SK-N-SH (cell line): Measurements from ENCODE around the gene MAGEF1. TPM values are rescaled to one million over a fixed set of nuclear protein-coding genes. Genes with fewer than 3 reads are reported as not detected.

Experiments
- CTCF ChIA-PET: fragments of 300-600, 350-600 bp; formaldehyde crosslinking; extraction: SDS; loops from one replicate; lab custom pipeline; 2021; lab: Yijun Ruan, JAX
- POLR2A ChIA-PET: fragments of 350-600 bp; sonication (Branson Sonifier 250); formaldehyde crosslinking; extraction: SDS; loops from one replicate; lab custom pipeline; 2020; ENCODE audit warnings: antibody characterized with exemption, inconsistent platforms; lab: Yijun Ruan, JAX
- DNase-seq: peaks from one replicate; pipeline ENCODE4 v3.0.0; 2012
- H2AFZ ChIP-seq: fragments of 200-600 bp; sonication (generic); 2 replicates; pipeline ENCODE4 v1.8.1; 2016; ENCODE audit warnings: antibody characterized with exemption, mild to moderate bottlenecking, low read depth
- H3F3A ChIP-seq: fragments of 200-600 bp; sonication (generic); replicated peaks from 2 replicates; pipeline ENCODE3; 2016; ENCODE audit warnings: antibody characterized with exemption, mild to moderate bottlenecking; ENCODE audit not compliant: insufficient read depth
- H3K27ac ChIP-seq, 2 experiments: fragments of 200-500 bp in 1 of 2; fragments of 200-600 bp in 1 of 2; sonication (Bioruptor generic) in 1 of 2; sonication (generic), shearing (Covaris generic) in 1 of 2; 2 replicates each; pipeline versions ENCODE4 v1.5.1 to v1.6.1; 2014 to 2016; ENCODE audit warnings: low read depth in 2 of 2, inconsistent platforms in 1 of 2, low read length in 1 of 2, mild to moderate bottlenecking in 1 of 2, mixed read lengths in 1 of 2
- H3K27me3 ChIP-seq: fragments of 200-600 bp; sonication (generic), shearing (Covaris generic); 2 replicates; pipeline ENCODE4 v1.6.1; 2016; ENCODE audit warnings: mixed run types; ENCODE audit not compliant: insufficient read depth
- H3K36me3 ChIP-seq, 2 experiments: fragments of 200-500 bp in 1 of 2; fragments of 200-600 bp in 1 of 2; sonication (Bioruptor generic) in 1 of 2; sonication (generic) in 1 of 2; replicated peaks in 1 of 2; 2 replicates each; pipeline versions ENCODE3 to v1.5.1; 2014 to 2016; ENCODE audit warnings: low read length in 1 of 2, mild to moderate bottlenecking in 1 of 2; ENCODE audit not compliant: insufficient read depth in 2 of 2, control insufficient read depth in 1 of 2
- H3K4me1 ChIP-seq, 2 experiments: fragments of 200-500 bp in 1 of 2; fragments of 200-600 bp in 1 of 2; sonication (Bioruptor generic) in 1 of 2; sonication (generic), shearing (Covaris generic) in 1 of 2; 2 replicates each; pipeline versions ENCODE4 v1.5.1 to v1.6.1; 2014 to 2016; ENCODE audit warnings: low read depth in 1 of 2, low read length in 1 of 2, mixed run types in 1 of 2; ENCODE audit not compliant: insufficient read depth in 2 of 2, control insufficient read depth in 1 of 2
- H3K4me2 ChIP-seq: fragments of 200-600 bp; sonication (generic), shearing (Covaris generic); 2 replicates; pipeline ENCODE4 v1.6.1; 2017; ENCODE audit warnings: mixed run types
- H3K4me3 ChIP-seq, 2 experiments: fragments of 200-500 bp in 1 of 2; fragments of 200-600 bp in 1 of 2; sonication (Bioruptor generic) in 1 of 2; sonication (generic), shearing (Covaris generic) in 1 of 2; 2 replicates each; pipeline versions ENCODE4 v1.5.1 to v1.8.1; 2014 to 2016; ENCODE audit warnings: low read depth in 2 of 2, inconsistent platforms in 1 of 2, low read length in 1 of 2, mild to moderate bottlenecking in 1 of 2, mixed read lengths in 1 of 2, moderate library complexity in 1 of 2
- H3K79me2 ChIP-seq: fragments of 200-600 bp; sonication (generic); 2 replicates; pipeline ENCODE4 v1.8.1; 2017; ENCODE audit warnings: mild to moderate bottlenecking; ENCODE audit not compliant: insufficient read depth
- H3K9ac ChIP-seq: fragments of 200-600 bp; sonication (generic); 2 replicates; pipeline ENCODE4 v1.6.1; 2017; ENCODE audit warnings: mixed run types
- H3K9me2 ChIP-seq: fragments of 200-600 bp; sonication (generic); 2 replicates; pipeline ENCODE4 v1.6.1; 2017; ENCODE audit warnings: mixed run types
- H3K9me3 ChIP-seq: fragments of 200-600 bp; sonication (generic); 2 replicates; pipeline ENCODE4 v1.6.1; 2017; ENCODE audit warnings: mixed run types, mild to moderate bottlenecking, moderate library complexity
- H4K20me1 ChIP-seq: fragments of 200-600 bp; sonication (generic); 2 replicates; pipeline ENCODE4 v1.6.1; 2017; ENCODE audit warnings: mild to moderate bottlenecking, mixed run types; ENCODE audit not compliant: insufficient read depth
- CTCF ChIP-seq: fragments of 200-600 bp; sonication (generic); IDR thresholded peaks from 2 replicates; pipeline ENCODE4 v1.6.1; 2017; ENCODE audit warnings: antibody characterized with exemption, mild to moderate bottlenecking, moderate library complexity
- ELF1 ChIP-seq: IDR thresholded peaks from 2 replicates; pipeline ENCODE4 v1.4.0; 2012
- FOSL2 ChIP-seq: IDR thresholded peaks from 2 replicates; pipeline ENCODE4 v1.4.0; 2012; ENCODE audit warnings: low read depth, mild to moderate bottlenecking, moderate library complexity, borderline replicate concordance
- FOXJ3 ChIP-seq: sonication (generic); formaldehyde crosslinking; IDR thresholded peaks from 2 replicates; pipeline ENCODE4 v1.5.1; 2020; ENCODE audit warnings: mild to moderate bottlenecking, missing genetic modification reagents
- GABPA ChIP-seq: IDR thresholded peaks from 2 replicates; pipeline ENCODE4 v1.4.0; 2012; ENCODE audit warnings: low read depth, mild to moderate bottlenecking
- GATA2 ChIP-seq: sonication (generic); formaldehyde crosslinking; IDR thresholded peaks from 2 replicates; pipeline ENCODE4 v1.5.0; 2020; ENCODE audit warnings: mild to moderate bottlenecking, missing genetic modification reagents
- JUND ChIP-seq: IDR thresholded peaks from 2 replicates; pipeline ENCODE4 v1.4.0; 2012
- MAX ChIP-seq: IDR thresholded peaks from 2 replicates; pipeline ENCODE4 v1.4.0; 2012; ENCODE audit warnings: low read depth
- MEF2A ChIP-seq: IDR thresholded peaks from 2 replicates; pipeline ENCODE4 v1.4.0; 2012; ENCODE audit warnings: low read depth, borderline replicate concordance
- MXI1 ChIP-seq: IDR thresholded peaks from 2 replicates; pipeline ENCODE4 v1.6.1; 2012; ENCODE audit warnings: mild to moderate bottlenecking, low read depth, low read length, improper control_type of control experiment
- NRF1 ChIP-seq: IDR thresholded peaks from 2 replicates; pipeline ENCODE4 v1.6.1; 2012; ENCODE audit warnings: low read depth, mild to moderate bottlenecking, low read length
- PBX3 ChIP-seq: IDR thresholded peaks from 2 replicates; pipeline ENCODE4; 2012
- POLR2AphosphoS5 ChIP-seq: IDR thresholded peaks from 2 replicates; pipeline ENCODE4 v1.6.1; 2012; ENCODE audit warnings: low read depth, low read length
- RAD21 ChIP-seq: IDR thresholded peaks from 2 replicates; pipeline ENCODE4 v1.6.1; 2012; ENCODE audit warnings: mild to moderate bottlenecking, low read length
- RCOR1 ChIP-seq: fragments of 150-350 bp; IDR thresholded peaks from 2 replicates; pipeline ENCODE4 v1.6.1; 2017; ENCODE audit warnings: antibody characterized with exemption, low read length
- REST ChIP-seq: IDR thresholded peaks from 2 replicates; pipeline ENCODE4 v1.6.1; 2012; ENCODE audit warnings: mild to moderate bottlenecking, low read depth, low read length, moderate library complexity
- SMC3 ChIP-seq: IDR thresholded peaks from 2 replicates; pipeline ENCODE4 v1.6.1; 2012; ENCODE audit warnings: low read depth, low read length, improper control_type of control experiment
- USF1 ChIP-seq: IDR thresholded peaks from 2 replicates; pipeline ENCODE4 v1.4.0; 2012; ENCODE audit warnings: low read depth, borderline replicate concordance
- YY1 ChIP-seq: IDR thresholded peaks from 2 replicates; pipeline ENCODE4 v1.4.0; 2012; ENCODE audit warnings: low read depth, mild to moderate bottlenecking
- ZBTB33 ChIP-seq: IDR thresholded peaks from 2 replicates; pipeline ENCODE4 v1.4.0; 2012; ENCODE audit warnings: low read depth, borderline replicate concordance
- WGBS: methylation state at CpG from one replicate; pipeline ENCODE4 v1.1.6; 2017; ENCODE audit warnings: low lambda C conversion rate; 5-methylcytosine and 5-hydroxymethylcytosine counted together
- polyA plus RNA-seq, 3 experiments: library from polyadenylated mRNA; depleted of rRNA; stranded (reverse); fragments of >200 nt; gene quantifications; 2 replicates each; pipeline ENCODE4 v1.2.3, GENCODE V29; 2012

The MAGEF1 gene
- polyA plus RNA-seq, 1 of the 3 experiments (the other 2 are of a cell fraction): 45.2 TPM

GRCh38 chr3:184755315-184755731 is 43.5 kb upstream of the MAGEF1 start:
- 88% methylated on average over 2 of the region's 8 CpGs for WGBS
- ChIA-PET POLR2A (interaction anchor here (0.6 kb wide), 1 partner anchor 18 kb away, joined by 4 read pairs; no protein-coding TSS in a partner anchor), CTCF (interaction anchor here (0.9 to 1.1 kb wide), 2 partner anchors 8 to 22 kb away, joined by 3 read pairs; no protein-coding TSS in a partner anchor)
- Histone ChIP-seq H3K9ac (no peak overlapping the region), H3K36me3 (no peaks in the 10 kb centered on the region), H3F3A (no peaks in the 10 kb centered on the region), H3K4me2 (no peak overlapping the region), H3K27ac (no peak overlapping the region), H3K9me3 (no peaks in the 10 kb centered on the region), H2AFZ (no peak overlapping the region), H4K20me1 (no peaks in the 10 kb centered on the region), H3K9me2 (no peaks in the 10 kb centered on the region)
- TF ChIP-seq RCOR1: no peak
- TF ChIP-seq JUND: no peak
- TF ChIP-seq MAX: no peak
- no peak for TF ChIP-seq ZBTB33
- TF ChIP-seq SMC3: no peak
- TF ChIP-seq RAD21: no peak
- TF ChIP-seq GATA2 (CRISPR knock-in tag): no peak
- TF ChIP-seq ELF1: no peak
- TF ChIP-seq YY1: no peak
- TF ChIP-seq FOSL2: no peak
- TF ChIP-seq USF1: no peak
- no peak for TF ChIP-seq MEF2A
- no peak for TF ChIP-seq MXI1
- TF ChIP-seq FOXJ3 (CRISPR knock-in tag): no peak
- no peak for TF ChIP-seq NRF1
- no peak for TF ChIP-seq CTCF
- no peak for TF ChIP-seq GABPA
- TF ChIP-seq PBX3: no peak
- TF ChIP-seq POLR2AphosphoS5: no peak
- no peak for TF ChIP-seq REST
- TF ChIP-seq, all 33 proteins: peak for 0
- DNase-seq: no peak
- H3K79me2 ChIP-seq: no peaks in the 10 kb centered on the region
- H3K4me1 ChIP-seq: no peaks in the 10 kb centered on the region; a peak in 1 of 4 replicates
- H3K4me3 ChIP-seq: no peak overlapping the region
- no peaks in the 10 kb centered on the region for H3K27me3 ChIP-seq
